Activated CD8-positive, alpha-beta memory T cell treated with anti-CD3 and anti-CD28 coated beads for 24 hours (primary cell): ENCODE results near the gene MCUB.
"Not testable (repeated sequence)": the region's sequence is repeated elsewhere in the genome, so short reads cannot be mapped to it uniquely, and the experiment has no call there.

ENCODE experiments used
- DNase-seq: peaks from one replicate; pipeline ENCODE4 v3.0.0-alpha.2; 2020

MCUB gene

GRCh38 chr4:109559983-109560686 lies at the start of gene MCUB:
Gene MCUB (plus strand): TSS chr4:109560246. CDS start chr4:109560338, 92 bp downstream.
- DNase-seq: peak; percentile 91

GRCh38 chr4:109510687-109511086 lies 49.4 kb upstream of the MCUB start:
- DNase-seq: no peak

- no peak for DNase-seq
These were observed 48.6 kb upstream of the MCUB start for GRCh38 chr4:109511414-109511813.

- not testable (repeated sequence) for DNase-seq
These were observed 46.7 kb upstream of the MCUB start for GRCh38 chr4:109513368-109513767.

GRCh38 chr4:109532182-109532581 lies 27.9 kb upstream of the MCUB start:
- no peak for DNase-seq

GRCh38 chr4:109545401-109545800 lies 14.6 kb upstream of the MCUB start:
- DNase-seq: no peak

GRCh38 chr4:109547394-109547793 lies 12.7 kb upstream of the MCUB start:
- DNase-seq: no peak

GRCh38 chr4:109548655-109549054 lies 11.4 kb upstream of the MCUB start:
- DNase-seq: no peak

GRCh38 chr4:109552237-109552636 lies 7.8 kb upstream of the MCUB start:
- DNase-seq: no peak

- no peak for DNase-seq
These were observed 6.9 kb upstream of the MCUB start for GRCh38 chr4:109553130-109553529.

- no peak for DNase-seq
These were observed 5.1 kb upstream of the MCUB start for GRCh38 chr4:109554971-109555370.

GRCh38 chr4:109557433-109557832 lies 2.6 kb upstream of the MCUB start:
- DNase-seq: no peak

- DNase-seq: not testable (repeated sequence)
These were observed 2.0 kb upstream of the MCUB start for GRCh38 chr4:109558095-109558494.

- peak; percentile 84 for DNase-seq
These were observed 442 bp upstream of the MCUB start for GRCh38 chr4:109559625-109559982.

GRCh38 chr4:109560687-109561461 lies 828 bp downstream of the MCUB start:
- DNase-seq: peak; percentile 85

GRCh38 chr4:109562457-109563239 lies 2.6 kb downstream of the MCUB start:
- no peak for DNase-seq

- no peak for DNase-seq
These were observed 11.4 kb downstream of the MCUB start for GRCh38 chr4:109571494-109571893.

GRCh38 chr4:109572154-109572553 lies 12.1 kb downstream of the MCUB start:
- DNase-seq: no peak

GRCh38 chr4:109574443-109574850 lies 14.4 kb downstream of the MCUB start:
- no peak for DNase-seq

GRCh38 chr4:109574931-109575804 lies 15.1 kb downstream of the MCUB start:
- no peak for DNase-seq

- no peak for DNase-seq
These were observed 16.4 kb downstream of the MCUB start for GRCh38 chr4:109576462-109576861.

GRCh38 chr4:109578846-109579245 lies 18.8 kb downstream of the MCUB start:
- DNase-seq: no peak

GRCh38 chr4:109579997-109580396 lies 20.0 kb downstream of the MCUB start:
- not testable (repeated sequence) for DNase-seq
